SJSA1 (cell line): Measurements from ENCODE around the gene UBE2D3. TPM values are rescaled to one million over a fixed set of nuclear protein-coding genes. Genes with fewer than 3 reads are reported as not detected.

Experiments used
- total RNA-seq: library from RNA; depleted of rRNA; stranded (reverse); fragments of >200 nt; shearing (Covaris generic); gene quantifications from 2 replicates; pipeline ENCODE4 v1.2.3, GENCODE V29; 2014; rRNA removed

Gene UBE2D3
- total RNA-seq, 1 experiment from 2014 or later: 481 TPM

Other genes with a start within 250 kb of the UBE2D3 start
- gene MANBA, start 66.6 kb downstream of the UBE2D3 start, total RNA-seq: 13.2 and 16.2 TPM in 2 replicates
- gene CISD2, start 41.4 kb upstream of the UBE2D3 start, total RNA-seq: 60.9 and 88.6 TPM in 2 replicates
- 1.5 TPM in 1 of 2 replicates, not detected in the other for gene SLC9B1, start 192.2 kb upstream of the UBE2D3 start, total RNA-seq
- gene SLC9B2, start 249.2 kb upstream of the UBE2D3 start, total RNA-seq: 28.5 and 32.3 TPM in 2 replicates